Endodermal cell (in vitro differentiated cells): ENCODE measurements around the gene IKZF1. TPM values are rescaled to one million over a fixed set of nuclear protein-coding genes. Genes with fewer than 3 reads are reported as not detected.

Source experiments
- DNase-seq: peaks from one replicate; pipeline ENCODE4 v3.0.0-alpha.2; 2017
- H3K27ac ChIP-seq: 2 replicates; pipeline ENCODE4 v1.5.1; 2013; ENCODE audit warnings: mild to moderate bottlenecking, low read depth, low read length, moderate library complexity
- H3K27me3 ChIP-seq: 2 replicates; pipeline ENCODE4 v1.6.1; 2013; ENCODE audit warnings: mild to moderate bottlenecking, low read length, moderate library complexity; ENCODE audit not compliant: insufficient read depth, control insufficient read depth, poor library complexity, severe bottlenecking
- H3K36me3 ChIP-seq: 2 replicates; pipeline ENCODE4 v1.7.0; 2013; ENCODE audit warnings: mild to moderate bottlenecking, low read length, moderate library complexity; ENCODE audit not compliant: control insufficient read depth, insufficient read depth
- H3K4me1 ChIP-seq: one replicate; pipeline ENCODE4 v1.7.0; 2013; ENCODE audit warnings: low read length; ENCODE audit not compliant: control insufficient read depth, insufficient read depth
- H3K4me3 ChIP-seq: 2 replicates; pipeline ENCODE4 v1.5.1; 2013; ENCODE audit warnings: mild to moderate bottlenecking, low read length, moderate library complexity
- H3K9ac ChIP-seq: 2 replicates; pipeline ENCODE4 v1.6.1; 2013; ENCODE audit warnings: mild to moderate bottlenecking, low read length, moderate library complexity; ENCODE audit not compliant: poor library complexity, severe bottlenecking; ENCODE audit errors: extremely low read depth
- H3K9me3 ChIP-seq: 2 replicates; pipeline ENCODE4 v1.6.1; 2013; ENCODE audit warnings: mild to moderate bottlenecking, low read length, moderate library complexity; ENCODE audit not compliant: control insufficient read depth
- H3K27ac Mint-ChIP-seq: 2 replicates; pipeline ENCODE4 v1.8.0; 2020; ENCODE audit warnings: mixed read lengths
- H3K27me3 Mint-ChIP-seq: 2 replicates; pipeline ENCODE4 v1.8.0; 2021; ENCODE audit warnings: mild to moderate bottlenecking, mixed read lengths; ENCODE audit not compliant: insufficient read depth
- H3K36me3 Mint-ChIP-seq: 2 replicates; pipeline ENCODE4 v1.8.0; 2020; ENCODE audit warnings: low read depth, mixed read lengths
- H3K4me1 Mint-ChIP-seq: 2 replicates; pipeline ENCODE4 v1.8.0; 2020; ENCODE audit warnings: mixed read lengths
- H3K4me3 Mint-ChIP-seq: 2 replicates; pipeline ENCODE4 v1.8.0; 2020; ENCODE audit warnings: mild to moderate bottlenecking, moderate library complexity, mixed read lengths
- H3K9me3 Mint-ChIP-seq: 2 replicates; pipeline ENCODE4 v1.8.0; 2020; ENCODE audit warnings: mild to moderate bottlenecking, mixed read lengths
- CTCF ChIP-seq: fragments of 200-600 bp; sonication (generic); conservative IDR thresholded peaks from 2 replicates; pipeline ENCODE4 v1.5.0; 2021; ENCODE audit warnings: antibody characterized with exemption, mild to moderate bottlenecking
- WGBS, 2 experiments: methylation state at CpG; one replicate each; pipeline versions ENCODE4 v1.1.5 to v1.1.7; 2013; ENCODE audit warnings: missing lambda C conversion rate in 2 of 2, mixed read lengths in 1 of 2; ENCODE audit not compliant: insufficient coverage in 1 of 2, insufficient read length in 1 of 2; 5-methylcytosine and 5-hydroxymethylcytosine counted together
- total RNA-seq, 2 donors: library from RNA; stranded (reverse); fragmentation: NEBNext Ultra II Directional in 1 of 2; extraction: Animal tissue kit (Norgen Biotek cat#: 25700) in 1 of 2; gene quantifications; 2 replicates in 1 of 2; 3 replicates in 1 of 2; pipeline ENCODE4 v1.2.1, GENCODE V29; 2021

IKZF1 gene
- total RNA-seq, 2 donors from 2014 or later = 0.44 to 0.55 TPM

GRCh38 chr7:50449501-50449880, 145.0 kb downstream of the IKZF1 start:
- Histone ChIP-seq H3K27me3 (peaks cover 6% of the 10 kb centered on the region), H3K4me3 (peak overlapping the region; percentile 87), H3K36me3 (peaks cover 26% of the 10 kb centered on the region), H3K9ac (peak overlapping the region; percentile 53), H3K27ac (no peak overlapping the region), H3K4me1 (peaks cover 6% of the 10 kb centered on the region), H3K9me3 (no peaks in the 10 kb centered on the region)
- no peaks in the 10 kb centered on the region for H3K9me3 Mint-ChIP-seq
- no peak for DNase-seq
- H3K36me3 Mint-ChIP-seq = peaks cover 22% of the 10 kb centered on the region
- H3K27ac Mint-ChIP-seq = no peak overlapping the region
- WGBS, 2 experiments = 24 to 29% methylated on average over 3 to 5 of the region's 5 CpGs
- H3K27me3 Mint-ChIP-seq = peaks cover 18% of the 10 kb centered on the region
- peak overlapping the region; percentile 78 for H3K4me3 Mint-ChIP-seq
- H3K4me1 Mint-ChIP-seq = peaks cover 14% of the 10 kb centered on the region
- TF ChIP-seq CTCF = no peak

- WGBS, 2 experiments = 7 to 10% methylated on average over 35 to 63 of the region's 63 CpGs
- Histone ChIP-seq H3K27ac (no peak within 1 kb of the TSS), H3K36me3 (peaks cover 23% of the 10 kb centered on the region), H3K4me3 (peak within 1 kb of the TSS; percentile 87), H3K27me3 (peaks cover 6% of the 10 kb centered on the region), H3K4me1 (peaks cover 6% of the 10 kb centered on the region), H3K9ac (peak within 1 kb of the TSS; percentile 53), H3K9me3 (no peaks in the 10 kb centered on the region)
- Mint-ChIP-seq H3K4me1 (peaks cover 14% of the 10 kb centered on the region), H3K9me3 (no peaks in the 10 kb centered on the region), H3K27ac (peak within 1 kb of the TSS; percentile 89), H3K27me3 (peaks cover 18% of the 10 kb centered on the region), H3K36me3 (peaks cover 22% of the 10 kb centered on the region), H3K4me3 (peak within 1 kb of the TSS; percentile 78)
- no peak for TF ChIP-seq CTCF
- peak; percentile 92 for DNase-seq
Measured at GRCh38 chr7:50449881-50450589, 145.5 kb downstream of the IKZF1 start, which contains the start of gene FIGNL1. TSS of gene FIGNL1 (minus strand) at chr7:50450350. CDS start at chr7:50447287, 3,063 bp downstream.

GRCh38 chr7:50450590-50451032, 146.1 kb downstream of the IKZF1 start:
- peaks cover 16% of the 10 kb centered on the region for H3K36me3 Mint-ChIP-seq
- DNase-seq = peak; percentile 55
- peaks cover 7% of the 10 kb centered on the region for H3K27me3 ChIP-seq
- H3K4me1 ChIP-seq = peaks cover 6% of the 10 kb centered on the region
- H3K4me1 Mint-ChIP-seq = peaks cover 14% of the 10 kb centered on the region
- H3K9me3 Mint-ChIP-seq = no peaks in the 10 kb centered on the region
- TF ChIP-seq CTCF = no peak
- H3K27ac ChIP-seq = no peak overlapping the region
- H3K36me3 ChIP-seq = peaks cover 17% of the 10 kb centered on the region
- H3K4me3 ChIP-seq = peak overlapping the region; percentile 87
- WGBS, 2 experiments = 93 to 94% methylated on average over 22 to 32 of the region's 32 CpGs
- H3K9ac ChIP-seq = no peak overlapping the region
- H3K27ac Mint-ChIP-seq = no peak overlapping the region
- H3K27me3 Mint-ChIP-seq = peaks cover 19% of the 10 kb centered on the region
- peak overlapping the region; percentile 78 for H3K4me3 Mint-ChIP-seq
- H3K9me3 ChIP-seq = no peaks in the 10 kb centered on the region

Other genes with a start within 250 kb of the IKZF1 start
- gene ZPBP, start 211.5 kb upstream of the IKZF1 start, total RNA-seq = not detected
- 10 to 100 TPM; 28.0 to 38.2 TPM for gene FIGNL1, start 145.6 kb downstream of the IKZF1 start, total RNA-seq